EL (cell line): Measurements from ENCODE around the gene ORMDL3.
"Not testable (repeated sequence)": the region's sequence is repeated elsewhere in the genome, so short reads cannot be mapped to it uniquely, and the experiment has no call there.

Experiments used
- DNase-seq: peaks from one replicate; pipeline ENCODE4 v3.0.0-alpha.2; 2016

ORMDL3 gene

GRCh38 chr17:39948489-39948828 is 21.1 kb upstream of the ORMDL3 start:
- not testable (repeated sequence) for DNase-seq

DNA sequence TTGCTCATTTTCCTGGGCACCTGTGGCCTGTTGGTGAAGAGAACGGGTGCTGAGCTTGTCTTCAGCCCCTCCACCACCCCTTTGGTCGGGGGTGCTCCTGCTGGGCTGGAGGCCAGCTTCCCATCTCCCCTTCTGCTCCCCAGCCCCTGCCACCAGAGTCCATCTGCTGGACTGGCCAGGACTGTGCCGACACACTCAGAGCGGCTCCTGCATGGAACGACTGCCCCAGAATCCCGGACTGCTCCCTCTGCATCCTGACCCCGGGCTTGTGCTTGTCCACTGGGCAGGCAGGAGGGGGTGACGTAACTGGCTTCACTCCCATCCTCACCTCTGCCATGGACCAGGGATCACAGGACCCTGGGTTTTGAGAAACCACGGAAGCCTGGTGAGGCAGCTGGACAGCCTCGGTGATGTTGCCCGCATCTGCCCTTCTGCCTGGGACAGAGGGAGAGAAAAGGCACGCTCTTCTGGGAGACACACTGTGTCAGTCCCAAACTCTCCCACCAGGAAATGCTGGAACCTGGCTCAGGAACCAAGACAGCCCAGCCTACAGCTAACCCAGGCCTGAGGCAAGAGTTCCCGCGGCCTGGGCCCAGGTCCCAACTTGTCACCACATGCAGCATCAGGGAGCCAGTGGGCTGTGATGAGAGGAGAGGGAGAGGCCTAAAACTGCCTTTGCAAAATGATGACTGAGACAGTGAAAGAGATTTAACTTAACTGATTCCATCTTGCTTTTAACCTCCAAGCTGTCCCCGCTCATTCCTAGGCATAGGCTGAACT is 19.3 kb upstream of the ORMDL3 start:
- no peak for DNase-seq

GRCh38 chr17:39944393-39944711 is 17.0 kb upstream of the ORMDL3 start:
- no peak for DNase-seq

DNA sequence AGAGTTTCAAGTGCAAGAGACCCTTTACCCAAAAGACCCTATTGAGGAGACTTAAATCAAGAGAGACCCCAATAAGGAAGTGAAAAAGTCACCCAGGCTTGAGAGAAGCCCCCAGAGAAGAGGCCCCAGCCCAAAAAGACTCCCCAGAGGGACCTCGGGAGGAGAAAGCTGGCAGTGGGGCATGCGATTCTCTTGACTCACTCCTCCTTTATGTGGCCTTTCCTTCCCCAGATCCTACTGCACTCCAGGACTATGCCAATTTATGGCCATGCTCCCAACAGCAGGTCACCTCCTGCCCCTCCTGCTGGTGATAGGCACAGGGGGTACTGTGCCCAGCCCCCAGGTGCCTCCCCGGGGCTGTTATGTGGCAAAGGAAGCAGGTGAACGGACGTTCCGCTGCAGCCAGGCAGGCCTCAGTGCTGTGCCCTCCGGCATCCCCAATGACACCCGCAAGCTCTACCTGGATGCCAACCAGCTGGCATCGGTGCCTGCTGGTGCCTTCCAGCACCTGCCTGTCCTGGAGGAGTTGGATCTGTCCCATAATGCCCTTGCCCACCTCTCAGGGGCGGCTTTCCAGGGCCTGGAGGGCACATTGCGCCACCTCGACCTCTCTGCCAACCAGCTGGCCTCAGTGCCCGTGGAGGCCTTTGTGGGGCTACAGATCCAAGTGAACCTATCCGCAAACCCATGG is 16.4 kb upstream of the ORMDL3 start:
- no peak for DNase-seq

- DNase-seq, result peak; percentile 93
These were observed 12.4 kb upstream of the ORMDL3 start for GRCh38 chr17:39939588-39940419.

DNA sequence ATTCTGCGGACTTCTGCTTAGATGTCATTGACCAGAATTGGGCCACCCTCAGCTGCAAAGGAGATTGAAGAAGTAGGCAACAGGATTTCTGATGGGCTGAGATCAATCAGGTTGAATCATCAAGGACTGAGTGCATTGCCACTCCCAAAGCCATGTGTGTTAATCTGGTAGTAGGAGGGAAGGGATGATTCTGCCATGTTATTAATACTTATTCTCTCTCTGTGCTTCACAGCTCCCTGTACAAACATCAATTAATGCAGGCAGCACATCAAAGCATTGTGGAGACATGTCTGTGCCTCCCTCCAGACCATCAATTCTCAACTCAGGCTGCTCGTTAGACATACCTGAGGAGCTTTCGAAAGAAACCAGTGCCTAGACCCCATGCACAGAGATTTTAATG is 11.7 kb upstream of the ORMDL3 start:
- DNase-seq, result no peak

GRCh38 chr17:39938140-39938869 is 10.9 kb upstream of the ORMDL3 start:
- DNase-seq, result no peak

DNA sequence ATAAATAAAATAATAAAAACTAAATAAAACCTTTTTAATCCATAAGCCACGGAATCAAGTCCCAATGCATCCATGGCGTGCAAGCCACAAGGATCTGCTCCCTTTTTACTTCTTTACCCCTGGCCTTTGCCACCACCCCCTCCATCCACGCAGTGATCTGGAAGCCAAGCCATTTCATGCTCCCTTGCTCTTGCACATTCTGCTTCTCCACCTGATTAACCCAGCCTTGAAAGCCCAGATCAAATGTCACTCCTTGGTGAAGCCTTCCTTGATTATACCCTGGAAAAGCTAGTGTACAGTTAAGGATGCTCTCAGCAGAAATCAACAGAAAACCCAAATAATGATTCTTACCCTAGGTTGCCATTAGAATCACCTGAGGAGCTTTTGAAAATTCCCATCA is 10.0 kb upstream of the ORMDL3 start:
- DNase-seq, result no peak

DNA sequence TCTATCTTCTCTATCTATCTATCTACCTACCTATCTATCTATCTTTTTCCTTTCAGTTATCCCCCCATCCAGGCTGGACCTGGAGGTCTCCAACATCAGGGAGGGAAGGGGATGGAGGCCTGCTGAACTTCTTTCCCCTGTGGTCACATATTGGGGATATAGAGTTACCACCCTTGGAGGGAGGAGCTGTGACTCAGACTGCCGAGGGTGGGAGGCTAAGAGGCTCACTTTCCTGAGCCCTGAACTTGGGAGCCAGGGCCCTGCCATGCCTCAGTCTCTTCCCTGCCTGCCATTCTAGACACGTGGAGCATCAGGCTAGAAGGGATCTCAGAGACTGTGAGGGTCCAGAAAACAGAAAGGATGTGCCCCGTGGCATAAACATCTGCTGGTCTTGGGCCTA is 8.5 kb upstream of the ORMDL3 start:
- DNase-seq, result peak; percentile 57

DNA sequence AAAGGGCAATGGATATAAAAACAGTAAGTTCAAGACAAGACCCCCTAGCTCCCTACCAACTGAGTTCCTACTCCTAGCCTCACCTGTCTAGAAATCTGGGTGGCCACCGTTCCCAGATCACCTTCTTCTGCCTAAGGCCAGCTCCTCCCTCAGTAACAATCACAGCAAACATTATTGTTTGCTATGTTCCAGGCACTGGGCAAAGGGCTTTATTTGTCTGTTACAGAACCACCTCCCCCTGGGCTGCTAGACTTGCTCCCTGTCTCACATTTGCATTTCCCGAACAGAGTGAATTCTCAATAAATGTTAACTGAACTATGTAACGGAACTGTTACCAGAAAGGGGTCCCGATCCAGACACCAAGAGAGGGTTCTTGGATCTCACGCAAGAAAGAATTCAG is 6.9 kb upstream of the ORMDL3 start:
- no peak for DNase-seq

DNA sequence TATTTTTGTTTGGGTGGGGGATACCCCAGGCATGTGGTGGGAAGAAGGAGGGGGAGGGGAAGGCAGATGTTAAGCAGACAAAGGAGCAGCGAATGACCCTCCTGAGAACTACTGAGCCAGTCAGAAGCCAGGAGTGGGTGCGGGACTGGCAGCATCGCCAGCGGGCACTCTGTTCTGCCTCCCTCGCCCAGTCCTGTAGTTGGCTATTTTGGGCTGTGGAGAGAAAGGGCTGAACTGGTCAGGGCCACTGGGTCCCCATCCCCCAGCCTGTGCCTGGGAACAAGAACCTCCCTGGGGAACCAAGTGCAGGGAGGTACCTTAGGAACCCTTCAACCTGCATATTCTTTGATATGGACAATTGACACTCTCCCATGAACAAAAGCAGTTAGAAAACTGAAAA is 6.5 kb upstream of the ORMDL3 start:
- no peak for DNase-seq

- DNase-seq, result peak; percentile 92
These were observed 2.4 kb upstream of the ORMDL3 start for GRCh38 chr17:39929646-39930407.

DNA sequence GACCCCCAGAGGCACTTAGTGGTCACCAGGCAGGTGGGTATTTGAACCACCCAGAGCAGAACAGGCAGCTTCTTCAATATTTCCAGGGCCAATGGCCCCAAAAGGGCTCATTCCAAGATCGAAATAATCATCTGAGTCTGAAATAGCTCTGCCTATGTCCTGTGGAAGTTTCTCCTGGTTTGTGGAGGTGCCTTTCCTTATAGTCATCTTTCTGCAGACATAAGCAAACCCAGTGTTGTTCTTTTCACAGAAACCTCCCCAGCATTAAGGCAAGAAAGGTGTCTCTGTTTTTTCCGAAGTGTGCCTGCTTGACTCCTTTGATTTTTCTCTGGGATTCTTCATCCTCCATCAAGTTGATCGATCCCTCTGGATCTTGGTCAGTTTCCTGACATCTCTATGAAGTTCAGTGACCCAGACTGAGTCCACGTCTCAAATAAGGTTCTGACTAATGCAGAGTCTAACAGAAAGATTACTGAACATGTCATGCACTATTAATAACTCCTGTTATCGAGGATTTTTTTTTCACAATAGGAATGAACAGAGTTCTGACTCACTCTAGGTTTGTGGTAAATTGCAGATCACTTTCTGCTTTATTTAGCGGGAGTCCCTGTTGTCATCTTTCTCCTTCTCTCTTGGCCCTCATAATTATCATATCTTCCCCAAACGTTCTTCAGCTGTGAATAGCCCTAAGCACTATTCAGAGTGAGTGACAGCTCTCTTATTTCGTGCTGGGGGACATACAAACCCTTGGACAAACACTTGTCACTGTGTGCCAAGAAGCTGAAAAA is 1.7 kb upstream of the ORMDL3 start:
- peak; percentile 94 for DNase-seq

- peak; percentile 35 for DNase-seq
These were observed 792 bp upstream of the ORMDL3 start for GRCh38 chr17:39927929-39928857.

DNA sequence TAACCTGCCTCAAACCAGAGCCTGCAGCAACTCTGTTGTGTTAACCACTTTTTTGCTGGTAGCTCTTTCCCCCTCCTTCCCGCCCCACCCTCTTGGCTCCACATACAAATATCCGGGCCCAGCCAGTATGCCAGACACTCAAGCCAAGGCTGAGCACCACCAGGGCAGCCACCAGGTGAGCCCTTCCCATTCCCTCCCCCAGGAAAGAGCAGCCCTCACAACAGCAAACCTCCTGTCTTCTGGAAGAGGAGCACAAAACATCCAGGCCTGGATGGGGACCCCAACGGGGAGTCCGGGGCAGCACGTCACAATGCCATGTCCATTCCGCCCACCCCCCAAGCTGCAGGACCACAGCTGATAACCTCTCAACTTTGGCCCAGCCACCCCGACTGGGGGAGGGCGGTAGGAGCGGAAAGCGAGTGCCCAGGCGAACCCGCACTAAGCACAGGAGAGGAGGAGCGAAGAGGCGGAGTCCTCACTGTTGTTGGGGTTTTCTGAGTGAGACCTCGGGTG is 757 bp downstream of the ORMDL3 start:
- DNase-seq, result peak; percentile 32

DNA sequence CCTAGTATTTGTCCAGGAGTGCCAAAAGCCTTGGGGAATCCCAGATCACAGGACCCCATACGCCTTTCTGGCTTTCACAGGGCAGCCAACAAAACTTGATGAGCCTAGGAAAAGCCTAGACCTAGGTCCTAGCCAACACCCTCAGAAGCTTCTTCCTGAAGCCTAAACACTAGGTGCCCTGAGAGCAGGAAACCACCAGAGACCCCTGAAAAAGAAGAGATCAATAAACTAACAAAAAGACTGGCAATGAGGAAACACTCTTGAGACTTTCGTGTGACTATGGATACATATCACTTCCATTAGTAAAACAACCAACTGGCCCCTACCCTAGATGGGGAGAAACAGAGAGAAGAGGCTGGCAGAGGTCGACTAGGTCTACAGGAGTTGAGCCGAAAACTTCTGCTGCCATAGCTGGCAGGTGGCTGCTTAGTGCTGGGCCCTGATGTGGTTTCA is 1.2 kb downstream of the ORMDL3 start:
- no peak for DNase-seq

- no peak for DNase-seq
These were observed 1.9 kb downstream of the ORMDL3 start for GRCh38 chr17:39925282-39926134.

DNA sequence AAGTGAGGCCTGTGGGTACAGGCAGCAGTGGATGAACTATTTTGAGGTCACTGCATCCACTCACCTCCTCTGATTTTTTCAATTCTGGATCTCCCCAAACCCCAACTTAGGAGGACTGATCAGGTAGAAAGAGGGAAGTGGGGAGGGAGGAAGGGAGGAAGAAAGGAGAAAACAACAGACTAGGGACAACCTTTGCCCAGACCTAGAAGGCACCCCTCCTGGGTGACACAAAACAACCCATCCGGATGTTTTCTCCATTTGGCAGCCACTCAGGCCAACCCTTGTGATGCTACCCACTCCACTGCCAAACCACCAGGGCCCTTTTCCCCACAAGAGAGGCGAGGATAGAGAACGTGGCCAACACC is 2.7 kb downstream of the ORMDL3 start:
- DNase-seq, result no peak
